Measurements from ENCODE around the gene ZSCAN2. TPM values are rescaled to one million over a fixed set of nuclear protein-coding genes. Genes with fewer than 3 reads are reported as not detected.
"Not testable (repeated sequence)": the region's sequence is repeated elsewhere in the genome, so short reads cannot be mapped to it uniquely, and the experiment has no call there.

ZSCAN2 gene
- total RNA-seq, 1 experiment from 2014 or later: 15.2 TPM

GRCh38 chr15:84570164-84570735 lies 30.6 kb upstream of the ZSCAN2 start:
- Histone ChIP-seq H3K36me3 (ENCODE audit: insufficient read depth, low read length, poor library complexity, severe bottlenecking) (no peaks in the 10 kb centered on the region), H3K27me3 (replicated peaks; ENCODE audit: insufficient read depth, low read depth, low read length, poor library complexity) (no peaks in the 10 kb centered on the region), H3K27ac (ENCODE audit: low read depth, low read length, poor library complexity, severe bottlenecking) (peak overlapping the region; percentile 68), H3K9me3 (ENCODE audit: low read depth, low read length, poor library complexity, severe bottlenecking) (no peaks in the 10 kb centered on the region), H3K4me3 (ENCODE audit: low read depth, low read length, poor library complexity, severe bottlenecking) (peak overlapping the region; percentile 68), H3K4me1 (ENCODE audit: insufficient read depth, low read length, poor library complexity, severe bottlenecking) (no peaks in the 10 kb centered on the region)
- ChIA-PET CTCF (interaction anchor here (0.7 to 0.9 kb wide), 3 partner anchors 17 to 88 kb away, joined by 3 read pairs; partner anchors contain the start of genes NMB and WDR73), POLR2A (ENCODE audit: low non-redundant PET) (no interaction called here)
- no TSS peak for BruUV-seq (replicated peaks)
- DNase-seq (ENCODE audit: low spot score): peak; percentile 22
- intact Hi-C loops (cut with micrococcal nuclease; ENCODE audit: unreplicated experiment): no loop called here
- no peak for TF ChIP-seq EZH2 (IDR thresholded peaks at IDR 0.05; ENCODE audit: borderline replicate concordance, low read depth, low read length, poor library complexity, severe bottlenecking)
- no peak for TF ChIP-seq CTCF (conservative IDR thresholded peaks at IDR 0.05; ENCODE audit: low read depth, low read length)

- Histone ChIP-seq H3K27ac (ENCODE audit: low read depth, low read length, poor library complexity, severe bottlenecking) (no peak overlapping the region), H3K4me1 (ENCODE audit: insufficient read depth, low read length, poor library complexity, severe bottlenecking) (no peaks in the 10 kb centered on the region), H3K4me3 (ENCODE audit: low read depth, low read length, poor library complexity, severe bottlenecking) (no peak overlapping the region), H3K27me3 (replicated peaks; ENCODE audit: insufficient read depth, low read depth, low read length, poor library complexity) (no peaks in the 10 kb centered on the region), H3K36me3 (ENCODE audit: insufficient read depth, low read length, poor library complexity, severe bottlenecking) (no peaks in the 10 kb centered on the region), H3K9me3 (ENCODE audit: low read depth, low read length, poor library complexity, severe bottlenecking) (no peaks in the 10 kb centered on the region)
- no TSS peak for BruUV-seq (replicated peaks)
- CTCF ChIA-PET: no interaction called here
- POLR2A ChIA-PET (ENCODE audit: low non-redundant PET): no interaction called here
- no peak for DNase-seq (ENCODE audit: low spot score)
- intact Hi-C loops (cut with micrococcal nuclease; ENCODE audit: unreplicated experiment): no loop called here
- TF ChIP-seq CTCF (conservative IDR thresholded peaks at IDR 0.05; ENCODE audit: low read depth, low read length): no peak
- TF ChIP-seq EZH2 (IDR thresholded peaks at IDR 0.05; ENCODE audit: borderline replicate concordance, low read depth, low read length, poor library complexity, severe bottlenecking): no peak
Observed at GRCh38 chr15:84572231-84572630, 28.6 kb upstream of the ZSCAN2 start.

GRCh38 chr15:84575493-84575892 lies 25.3 kb upstream of the ZSCAN2 start:
- POLR2A ChIA-PET (ENCODE audit: low non-redundant PET): no interaction called here
- Histone ChIP-seq H3K27ac (ENCODE audit: low read depth, low read length, poor library complexity, severe bottlenecking) (no peak overlapping the region), H3K27me3 (replicated peaks; ENCODE audit: insufficient read depth, low read depth, low read length, poor library complexity) (no peaks in the 10 kb centered on the region), H3K9me3 (ENCODE audit: low read depth, low read length, poor library complexity, severe bottlenecking) (no peaks in the 10 kb centered on the region), H3K4me3 (ENCODE audit: low read depth, low read length, poor library complexity, severe bottlenecking) (no peak overlapping the region), H3K36me3 (ENCODE audit: insufficient read depth, low read length, poor library complexity, severe bottlenecking) (no peaks in the 10 kb centered on the region), H3K4me1 (ENCODE audit: insufficient read depth, low read length, poor library complexity, severe bottlenecking) (no peaks in the 10 kb centered on the region)
- DNase-seq (ENCODE audit: low spot score): no peak
- no TSS peak for BruUV-seq (replicated peaks)
- no peak for TF ChIP-seq CTCF (conservative IDR thresholded peaks at IDR 0.05; ENCODE audit: low read depth, low read length)
- TF ChIP-seq EZH2 (IDR thresholded peaks at IDR 0.05; ENCODE audit: borderline replicate concordance, low read depth, low read length, poor library complexity, severe bottlenecking): no peak
- intact Hi-C loops (cut with micrococcal nuclease; ENCODE audit: unreplicated experiment): no loop called here
- CTCF ChIA-PET: interaction anchor here (0.9 kb wide), 1 partner anchor 13 kb away, joined by 4 read pairs; no protein-coding TSS in a partner anchor

GRCh38 chr15:84577891-84578290 lies 22.9 kb upstream of the ZSCAN2 start:
- H3K4me1 ChIP-seq (ENCODE audit: insufficient read depth, low read length, poor library complexity, severe bottlenecking); H3K9me3 ChIP-seq (ENCODE audit: low read depth, low read length, poor library complexity, severe bottlenecking); H3K4me3 ChIP-seq (ENCODE audit: low read depth, low read length, poor library complexity, severe bottlenecking); POLR2A ChIA-PET (ENCODE audit: low non-redundant PET); H3K27ac ChIP-seq (ENCODE audit: low read depth, low read length, poor library complexity, severe bottlenecking); DNase-seq (ENCODE audit: low spot score); intact Hi-C loops (cut with micrococcal nuclease; ENCODE audit: unreplicated experiment); H3K27me3 ChIP-seq (replicated peaks; ENCODE audit: insufficient read depth, low read depth, low read length, poor library complexity); BruUV-seq (replicated peaks); CTCF ChIA-PET; H3K36me3 ChIP-seq (ENCODE audit: insufficient read depth, low read length, poor library complexity, severe bottlenecking): not testable (repeated sequence)

- H3K36me3 ChIP-seq (ENCODE audit: insufficient read depth, low read length, poor library complexity, severe bottlenecking); H3K9me3 ChIP-seq (ENCODE audit: low read depth, low read length, poor library complexity, severe bottlenecking); H3K27ac ChIP-seq (ENCODE audit: low read depth, low read length, poor library complexity, severe bottlenecking); H3K27me3 ChIP-seq (replicated peaks; ENCODE audit: insufficient read depth, low read depth, low read length, poor library complexity); H3K4me1 ChIP-seq (ENCODE audit: insufficient read depth, low read length, poor library complexity, severe bottlenecking); H3K4me3 ChIP-seq (ENCODE audit: low read depth, low read length, poor library complexity, severe bottlenecking); POLR2A ChIA-PET (ENCODE audit: low non-redundant PET); intact Hi-C loops (cut with micrococcal nuclease; ENCODE audit: unreplicated experiment); BruUV-seq (replicated peaks); DNase-seq (ENCODE audit: low spot score): not testable (repeated sequence)
- CTCF ChIA-PET: interaction anchor here (0.6 kb wide), 1 partner anchor 8 kb away, joined by 3 read pairs; no protein-coding TSS in a partner anchor
Observed at GRCh38 chr15:84579261-84579721, 21.5 kb upstream of the ZSCAN2 start.
